Activated CD8-positive, alpha-beta memory T cell treated with anti-CD3 and anti-CD28 coated beads for 36 hours (primary cell): ENCODE data around the gene HDAC3. TPM values are rescaled to one million over a fixed set of nuclear protein-coding genes. Genes with fewer than 3 reads are reported as not detected.

Experiments
- CTCF ChIA-PET: fragments of 350-600 bp; sonication (Branson Sonifier 250); formaldehyde crosslinking; loops from one replicate; lab custom pipeline; 2021; ENCODE audit warnings: antibody characterized with exemption; lab: Charles Lee
- POLR2A ChIA-PET: fragments of 350-600 bp; sonication (Branson Sonifier 250); formaldehyde crosslinking; loops from one replicate; lab custom pipeline; 2021; ENCODE audit warnings: antibody characterized with exemption; lab: Charles Lee
- total RNA-seq, 2 experiments: library from RNA; stranded (reverse); gene quantifications; one replicate each; pipeline ENCODE4 v1.2.3, GENCODE V29; 2021

The HDAC3 gene
- total RNA-seq, 2 experiments from 2014 or later: 86.3 to 92.9 TPM

GRCh38 chr5:141598391-141599345, 38.0 kb downstream of the HDAC3 start:
- ChIA-PET POLR2A (interaction anchor here (1.2 to 2.1 kb wide), 2 partner anchors 16 to 39 kb away, joined by 6 to 8 read pairs; no protein-coding TSS in a partner anchor), CTCF (interaction anchor here (0.7 to 2.8 kb wide), 3 partner anchors 10 to 38 kb away, joined by 3 to 11 read pairs (median 7); partner anchors contain the start of genes HDAC3 and RELL2)

- ChIA-PET POLR2A (interaction anchor here (1.2 to 2.1 kb wide), 2 partner anchors 17 to 40 kb away, joined by 6 to 8 read pairs; no protein-coding TSS in a partner anchor), CTCF (interaction anchor here (1.0 to 2.8 kb wide), 5 partner anchors 11 to 44 kb away, joined by 3 to 11 read pairs (median 7); partner anchors contain the start of genes DIAPH1, HDAC3 and RELL2)
Observed at GRCh38 chr5:141597814-141598213, 38.8 kb downstream of the HDAC3 start.

GRCh38 chr5:141597394-141597793, 39.3 kb downstream of the HDAC3 start:
- POLR2A ChIA-PET: interaction anchor here (0.7 to 2.1 kb wide), 2 partner anchors 18 to 22 kb away, joined by 3 to 6 read pairs; no protein-coding TSS in a partner anchor
- CTCF ChIA-PET: interaction anchor here (1.0 to 2.8 kb wide), 5 partner anchors 19 to 45 kb away, joined by 3 to 11 read pairs (median 5); partner anchors contain the start of genes DIAPH1, HDAC3 and RELL2

DNA sequence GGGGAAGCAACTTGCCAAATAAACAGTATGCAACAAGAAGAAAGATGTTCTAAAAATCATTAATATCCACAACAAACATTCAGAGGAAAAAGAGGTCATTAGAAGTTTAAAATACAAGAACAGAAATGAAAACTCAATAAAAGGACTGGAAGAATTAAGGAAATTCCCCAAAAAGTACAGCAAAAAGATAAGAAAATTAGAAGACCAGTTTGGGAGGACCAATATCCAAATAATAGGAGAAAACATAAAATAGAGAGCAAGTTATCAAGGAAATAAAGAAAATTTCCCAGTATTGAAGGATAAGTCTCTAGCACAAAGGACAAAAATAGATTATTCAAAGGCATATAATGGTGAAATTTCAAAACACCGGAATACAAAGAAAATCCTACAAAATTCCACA, 39.8 kb downstream of the HDAC3 start:
- CTCF ChIA-PET: interaction anchor here (1.0 to 2.8 kb wide), 5 partner anchors 19 to 45 kb away, joined by 3 to 11 read pairs (median 5); partner anchors contain the start of genes DIAPH1, HDAC3 and RELL2
- POLR2A ChIA-PET: interaction anchor here (0.7 to 2.1 kb wide), 2 partner anchors 18 to 22 kb away, joined by 3 to 6 read pairs; no protein-coding TSS in a partner anchor

DNA sequence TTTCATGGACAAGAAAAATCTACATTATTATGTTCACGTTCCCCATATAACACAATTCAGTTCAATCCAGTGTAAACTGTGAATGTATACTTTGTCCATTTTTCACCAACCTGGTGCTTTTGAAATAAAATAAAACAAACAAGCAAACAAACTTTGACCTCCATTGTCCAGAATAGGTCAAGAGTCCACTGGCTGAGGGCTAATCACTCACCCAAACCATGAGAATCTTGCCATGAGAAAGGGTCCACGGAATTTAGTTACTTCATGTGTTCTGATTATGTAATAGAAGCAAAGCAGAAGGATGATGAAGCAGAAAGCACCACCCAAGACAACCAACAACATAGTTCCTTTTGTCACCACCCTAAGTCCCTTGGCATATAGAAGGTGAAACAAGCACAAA, 46.5 kb downstream of the HDAC3 start:
- CTCF ChIA-PET: interaction anchor here (1.1 to 7.6 kb wide), 2 partner anchors 28 to 47 kb away, joined by 4 to 122 read pairs; partner anchors contain the start of genes DIAPH1, HDAC3 and RELL2

DNA sequence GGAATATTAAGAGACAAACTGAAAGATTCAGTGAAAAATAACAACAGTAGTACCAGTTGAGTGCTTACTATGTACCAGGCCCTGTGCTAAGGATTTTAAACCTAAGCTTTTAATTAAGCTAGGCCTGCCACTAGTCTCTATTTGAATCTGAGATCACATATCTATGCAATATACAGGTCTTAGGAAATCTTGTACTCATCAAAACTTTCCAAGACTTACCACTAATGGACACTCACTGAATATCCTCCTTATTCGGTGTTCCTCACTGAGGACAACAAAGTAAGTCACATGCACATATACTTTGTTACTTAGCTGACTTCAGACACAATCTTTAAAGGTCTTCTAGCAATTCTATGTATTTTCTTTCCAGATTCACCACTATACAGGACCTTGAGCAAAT, 50.4 kb downstream of the HDAC3 start:
- POLR2A ChIA-PET: no interaction called here

More for the DNA sequence above, 46.5 kb downstream of the HDAC3 start:
- POLR2A ChIA-PET: no interaction called here

GRCh38 chr5:141585594-141585993, 51.1 kb downstream of the HDAC3 start:
- ChIA-PET CTCF (interaction anchor here (0.9 to 1.0 kb wide), 2 partner anchors 21 to 79 kb away, joined by 3 read pairs; no protein-coding TSS in a partner anchor), POLR2A (no interaction called here)

More for the DNA sequence above, 50.4 kb downstream of the HDAC3 start:
- CTCF ChIA-PET: interaction anchor here (0.8 to 0.9 kb wide), 2 partner anchors 51 to 78 kb away, joined by 3 read pairs; partner anchors contain the start of gene RELL2

- ChIA-PET POLR2A (interaction anchor here (0.9 kb wide), 1 partner anchor 62 kb away, joined by 3 read pairs; no protein-coding TSS in a partner anchor), CTCF (interaction anchor here (1.5 kb wide), 1 partner anchor 10 kb away, joined by 4 read pairs; no protein-coding TSS in a partner anchor)
Observed at GRCh38 chr5:141574122-141574510, 62.5 kb downstream of the HDAC3 start.

DNA sequence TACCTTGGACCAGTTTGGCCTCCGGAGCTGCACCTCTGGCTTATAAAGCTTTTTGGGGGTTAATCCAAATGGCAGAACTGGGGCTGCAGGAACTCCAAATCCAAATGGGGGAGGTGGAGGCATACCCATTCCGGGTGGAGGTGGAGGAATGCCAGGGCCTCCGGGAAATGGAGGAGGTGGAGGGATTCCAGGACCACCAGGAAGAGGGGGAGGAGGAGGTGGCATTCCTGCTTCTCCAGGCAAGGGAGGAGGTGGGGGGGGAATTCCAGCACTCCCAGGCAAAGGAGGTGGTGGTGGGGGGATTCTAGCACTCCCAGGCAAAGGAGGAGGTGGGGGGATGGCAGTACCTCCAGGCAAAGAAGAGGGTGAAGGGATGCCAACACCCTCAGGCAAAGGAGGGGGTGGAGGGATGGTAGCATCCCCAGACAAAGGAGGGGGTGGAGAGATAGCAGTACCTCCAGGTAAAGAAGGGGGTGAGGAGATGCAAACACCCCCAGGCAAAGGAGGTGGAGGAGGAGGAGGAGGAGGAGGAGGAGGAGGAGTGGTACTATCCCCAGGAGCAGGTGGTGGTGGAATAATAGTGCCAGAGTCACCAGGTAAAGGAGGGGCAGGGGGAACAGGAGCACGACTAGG, 63.0 kb downstream of the HDAC3 start:
- ChIA-PET POLR2A (interaction anchor here (0.6 to 0.9 kb wide), 2 partner anchors 62 to 1707 kb away, joined by 3 to 4 read pairs; no protein-coding TSS in a partner anchor), CTCF (interaction anchor here (0.6 to 1.5 kb wide), 4 partner anchors 9 to 1430 kb away, joined by 3 to 5 read pairs (median 4); no protein-coding TSS in a partner anchor)

Other genes with a start within 250 kb of the HDAC3 start
- under 1 TPM; 0.04 to 0.06 TPM for gene PCDHGB4, start 249.2 kb downstream of the HDAC3 start, total RNA-seq
- gene PCDHGA8, start 244.2 kb downstream of the HDAC3 start, total RNA-seq: not detected
- gene PCDHGB5, start 238.9 kb downstream of the HDAC3 start, total RNA-seq: under 1 TPM; 0.15 to 0.19 TPM
- not detected for gene PCDHGA9, start 234.1 kb downstream of the HDAC3 start, total RNA-seq
- gene PCDHGB6, start 228.8 kb downstream of the HDAC3 start, total RNA-seq: under 1 TPM; 0.04 to 0.06 TPM
- gene PCDHGA10, start 223.9 kb downstream of the HDAC3 start, total RNA-seq: under 1 TPM; 0.08 to 0.11 TPM
- gene PCDHGB7, start 219.2 kb downstream of the HDAC3 start, total RNA-seq: not detected
- gene PCDHGA11, start 215.8 kb downstream of the HDAC3 start, total RNA-seq: not detected
- under 1 TPM; 0.08 to 0.10 TPM for gene PCDHGA12, start 206.3 kb downstream of the HDAC3 start, total RNA-seq
- under 1 TPM in 1 of 2 experiments, not detected in 1; 0.13 TPM for gene PCDHGC3, start 160.9 kb downstream of the HDAC3 start, total RNA-seq
- gene PCDHGC4, start 151.8 kb downstream of the HDAC3 start, total RNA-seq: not detected
- gene PCDHGC5, start 147.8 kb downstream of the HDAC3 start, total RNA-seq: not detected
- 100 to 1,000 TPM; 213 to 218 TPM for gene DIAPH1, start 17.8 kb downstream of the HDAC3 start, total RNA-seq
- 10 to 100 TPM; 32.4 to 35.2 TPM for gene RELL2, start 148 bp upstream of the HDAC3 start, total RNA-seq
- 10 to 100 TPM; 25.4 to 28.3 TPM for gene FCHSD1, start 14.6 kb upstream of the HDAC3 start, total RNA-seq
- 1 to 10 TPM; 6.5 to 7.0 TPM for gene ARAP3, start 45.4 kb upstream of the HDAC3 start, total RNA-seq
- gene PCDH1, start 241.6 kb upstream of the HDAC3 start, total RNA-seq: not detected